T-helper 2 cell (primary cell): ENCODE data around the gene SUPT7L.

Experiments used
- DNase-seq, 5 experiments: peaks; one replicate each; pipeline versions ENCODE4 v3.0.0 to v3.0.0-alpha.2; 2012 to 2022
- total RNA-seq, 2 donors: gene quantifications; one replicate each; lab custom pipeline; 2026; lab: John Stamatoyannopoulos, UW

The SUPT7L gene, protein sequence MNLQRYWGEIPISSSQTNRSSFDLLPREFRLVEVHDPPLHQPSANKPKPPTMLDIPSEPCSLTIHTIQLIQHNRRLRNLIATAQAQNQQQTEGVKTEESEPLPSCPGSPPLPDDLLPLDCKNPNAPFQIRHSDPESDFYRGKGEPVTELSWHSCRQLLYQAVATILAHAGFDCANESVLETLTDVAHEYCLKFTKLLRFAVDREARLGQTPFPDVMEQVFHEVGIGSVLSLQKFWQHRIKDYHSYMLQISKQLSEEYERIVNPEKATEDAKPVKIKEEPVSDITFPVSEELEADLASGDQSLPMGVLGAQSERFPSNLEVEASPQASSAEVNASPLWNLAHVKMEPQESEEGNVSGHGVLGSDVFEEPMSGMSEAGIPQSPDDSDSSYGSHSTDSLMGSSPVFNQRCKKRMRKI
- total RNA-seq = 106 to 115 reads per million in 2 donors

DNA sequence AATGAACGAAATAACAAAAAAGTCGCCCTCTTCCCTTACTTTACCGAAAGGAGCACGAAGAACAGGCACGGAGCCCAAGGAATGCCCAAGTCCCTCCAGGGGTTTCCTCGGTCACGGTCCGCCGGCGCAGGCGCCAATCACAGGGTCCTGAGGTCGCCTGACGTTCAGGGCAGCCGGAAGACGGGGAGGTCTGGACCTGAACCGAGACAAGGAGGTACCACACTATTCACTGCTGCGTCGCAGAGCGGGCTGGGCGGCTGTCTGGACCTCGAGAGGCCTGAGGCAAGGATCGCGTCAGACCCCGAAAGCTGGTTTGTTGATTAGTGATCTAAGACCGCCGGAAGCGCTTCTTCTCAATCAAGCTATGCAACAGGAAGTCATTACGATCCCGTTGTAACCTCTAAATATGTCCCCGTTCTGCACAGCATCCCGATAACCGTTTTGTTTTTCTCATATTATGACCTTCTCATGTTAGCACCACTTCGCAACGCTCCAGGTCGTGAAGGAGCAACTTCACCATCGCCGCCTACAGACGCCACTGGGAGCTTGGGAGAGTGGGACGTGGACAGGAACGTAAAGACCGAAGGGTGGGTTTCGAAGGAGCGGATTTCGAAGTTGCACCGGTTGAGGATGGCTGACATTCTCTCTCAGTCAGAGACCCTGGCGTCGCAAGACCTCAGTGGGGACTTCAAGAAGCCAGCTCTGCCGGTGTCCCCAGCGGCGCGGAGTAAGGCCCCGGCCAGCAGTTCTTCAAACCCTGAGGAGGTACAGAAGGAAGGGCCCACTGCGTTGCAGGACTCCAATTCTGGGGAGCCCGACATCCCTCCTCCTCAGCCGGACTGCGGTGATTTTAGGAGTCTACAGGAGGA lies at the start of gene SUPT7L, which contains the start of gene SLC4A1AP:
TSS of gene SUPT7L (minus strand) at position 330 of the 869 bp plus-strand sequence. CDS start 1,422 bp downstream, outside the sequence.
TSS of gene SLC4A1AP (plus strand) at position 605 of the 869 bp plus-strand sequence. CDS start at position 631, 26 bp downstream.
- DNase-seq = peak; percentile 52 to 90 (median 63)

DNA sequence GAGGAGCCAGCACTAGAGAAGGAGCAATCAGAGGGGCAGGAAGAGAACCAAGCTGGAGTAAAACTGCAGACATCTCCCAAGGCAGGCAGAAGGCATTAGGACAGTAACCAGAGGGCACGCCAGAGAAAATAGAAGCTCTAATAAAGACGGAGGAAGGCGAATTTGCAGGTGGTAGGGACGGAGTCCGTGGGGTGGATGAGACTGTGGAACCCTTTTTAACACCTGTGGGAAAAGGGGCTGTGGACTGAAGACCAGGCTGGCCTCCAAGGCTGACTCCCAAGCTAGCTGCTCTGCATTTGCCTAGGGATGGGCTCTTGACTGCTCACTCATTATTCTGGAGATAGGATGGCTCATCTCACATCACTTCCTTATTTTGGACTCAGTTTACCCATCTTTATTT lies 49.8 kb upstream of the SUPT7L start:
- DNase-seq = no peak

DNA sequence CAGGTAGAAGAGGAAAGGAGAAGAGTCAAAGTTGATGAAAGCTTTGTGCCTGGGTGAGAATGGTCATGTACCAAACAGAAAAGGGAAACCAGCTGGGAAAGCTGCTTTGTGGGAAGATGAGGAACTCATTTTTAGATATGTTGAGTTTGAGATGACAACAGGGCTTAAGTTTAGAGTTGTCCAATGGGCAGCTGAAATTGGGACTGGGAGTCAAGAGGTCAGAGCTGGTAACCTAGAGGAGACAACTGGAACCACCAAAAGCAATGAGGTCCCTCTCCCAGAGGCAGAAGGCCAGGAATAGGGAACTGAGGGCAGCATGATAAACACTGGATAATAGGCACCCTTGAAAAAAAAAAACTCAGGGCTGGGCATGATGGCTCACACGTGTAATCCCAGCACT lies 49.1 kb upstream of the SUPT7L start:
- DNase-seq = no peak

DNA sequence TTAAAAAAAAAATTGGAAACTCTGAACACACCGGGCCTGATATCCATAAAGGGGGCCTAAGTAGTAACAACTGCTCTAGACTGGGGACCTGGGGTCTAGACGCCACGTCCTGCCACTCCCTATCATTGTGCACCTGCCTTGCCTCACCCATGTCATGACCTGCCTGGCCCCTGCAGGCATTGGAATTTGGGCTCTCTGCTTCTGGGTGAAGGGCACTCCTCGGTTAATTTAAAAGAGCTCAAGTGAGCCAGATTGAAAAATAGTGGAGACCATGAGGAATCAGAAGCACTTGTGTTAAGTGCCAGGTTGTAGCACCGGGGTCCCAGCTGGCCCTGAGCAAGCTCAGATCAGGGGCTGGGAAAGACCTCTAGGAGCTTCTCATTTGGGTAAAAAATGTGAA lies 48.4 kb upstream of the SUPT7L start:
- no peak for DNase-seq

DNA sequence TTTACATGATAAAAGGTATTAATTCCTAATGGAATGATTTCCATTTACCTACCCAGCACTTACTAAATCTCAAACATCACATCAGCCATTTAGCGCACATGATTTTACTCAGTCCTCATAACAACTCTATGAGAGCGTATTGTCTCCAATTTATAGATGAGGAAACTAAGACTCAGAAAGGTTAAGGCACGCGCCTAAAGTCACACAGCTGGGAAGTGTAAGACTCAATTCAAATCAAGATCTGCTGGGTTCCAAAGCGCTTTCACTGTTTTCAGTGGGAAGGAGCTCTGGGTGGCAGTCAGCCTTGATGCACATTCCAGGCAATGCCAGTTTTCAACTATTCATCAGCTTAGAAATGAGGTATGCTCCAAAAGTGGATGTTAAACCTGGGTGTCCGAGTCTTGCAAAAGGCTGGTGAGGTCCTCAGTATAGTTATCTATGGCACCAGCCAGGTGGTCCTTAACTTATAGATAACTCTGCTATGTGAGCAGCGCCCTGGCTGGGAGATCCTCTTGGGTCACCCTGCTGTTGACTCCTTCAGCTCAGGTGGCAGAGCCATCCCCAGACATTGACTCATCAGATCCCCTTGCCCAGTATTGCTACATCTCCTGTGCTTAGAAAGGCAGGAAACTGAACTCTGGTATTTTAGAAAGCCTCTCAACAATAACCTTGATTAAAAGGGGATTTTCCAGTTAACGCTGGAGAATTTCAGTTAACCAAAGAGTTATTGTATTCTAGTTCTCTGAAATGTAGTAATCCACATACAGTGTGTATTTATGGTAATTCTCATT lies 47.4 kb upstream of the SUPT7L start:
- DNase-seq = no peak

DNA sequence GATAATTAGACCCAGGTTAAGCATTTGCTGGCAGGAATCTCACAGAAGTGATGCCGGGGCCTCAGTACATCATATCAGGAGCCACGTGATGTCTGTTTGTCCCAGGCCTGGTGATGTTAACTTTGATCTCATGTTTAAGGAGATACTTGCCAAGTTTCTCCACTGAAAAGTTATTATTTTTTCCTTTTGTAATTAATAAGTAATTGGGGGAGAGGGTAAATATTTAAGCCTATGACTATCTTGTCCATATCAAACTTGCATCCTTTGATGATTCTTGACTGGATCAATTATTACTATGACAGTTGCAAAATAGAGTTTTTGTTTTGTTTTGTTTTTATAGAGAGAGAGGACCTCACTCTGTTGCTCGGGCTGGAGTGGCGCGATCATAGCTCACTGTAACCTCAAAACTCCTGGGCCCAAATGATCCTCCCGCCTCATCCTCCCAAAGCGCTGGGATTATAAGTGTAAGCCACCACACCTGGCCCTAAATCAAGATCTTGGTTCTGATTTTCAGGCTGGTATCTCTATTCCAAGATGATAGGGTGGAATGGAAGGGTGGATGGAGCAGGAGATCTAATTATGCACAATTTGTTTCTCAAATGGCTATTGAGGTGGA lies 46.7 kb upstream of the SUPT7L start:
- no peak for DNase-seq

DNA sequence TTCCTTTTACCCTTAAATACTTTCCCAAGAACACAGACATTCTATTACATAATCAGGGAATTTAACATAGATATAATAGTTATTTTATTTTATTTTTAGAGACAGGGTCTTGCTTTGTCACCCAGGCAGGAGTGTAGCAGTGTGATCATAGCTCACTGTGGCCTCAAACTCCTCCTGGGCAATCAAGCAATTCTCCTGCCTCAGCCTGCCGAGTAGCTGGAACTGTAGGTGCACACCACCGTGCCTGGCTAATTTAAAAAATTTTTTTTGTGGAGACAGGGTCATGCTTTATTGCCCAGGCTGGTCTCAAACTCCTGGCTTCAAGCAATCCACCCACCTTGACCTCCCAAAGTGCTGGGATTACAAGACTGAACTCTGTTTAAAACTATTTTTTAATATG lies 45.9 kb upstream of the SUPT7L start:
- DNase-seq = no peak

DNA sequence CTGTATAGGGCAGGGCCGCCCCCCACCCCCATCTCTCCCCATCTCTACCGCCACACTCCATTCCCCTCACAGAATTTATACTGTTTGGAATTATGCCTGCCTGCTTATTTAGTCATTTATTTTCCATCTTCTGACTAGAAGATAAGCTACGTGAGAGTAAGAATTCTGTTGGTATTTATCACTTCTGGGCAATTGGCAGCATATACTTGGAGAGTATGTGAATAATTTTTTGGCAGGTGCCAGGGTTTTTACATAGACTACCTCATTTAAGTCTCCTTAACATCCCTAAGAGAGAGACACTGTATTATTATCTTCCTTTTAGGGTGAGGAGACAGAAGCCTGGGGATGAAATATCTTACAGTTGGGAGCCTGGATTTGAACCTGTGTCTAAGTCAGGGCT lies 45.3 kb upstream of the SUPT7L start:
- no peak for DNase-seq

DNA sequence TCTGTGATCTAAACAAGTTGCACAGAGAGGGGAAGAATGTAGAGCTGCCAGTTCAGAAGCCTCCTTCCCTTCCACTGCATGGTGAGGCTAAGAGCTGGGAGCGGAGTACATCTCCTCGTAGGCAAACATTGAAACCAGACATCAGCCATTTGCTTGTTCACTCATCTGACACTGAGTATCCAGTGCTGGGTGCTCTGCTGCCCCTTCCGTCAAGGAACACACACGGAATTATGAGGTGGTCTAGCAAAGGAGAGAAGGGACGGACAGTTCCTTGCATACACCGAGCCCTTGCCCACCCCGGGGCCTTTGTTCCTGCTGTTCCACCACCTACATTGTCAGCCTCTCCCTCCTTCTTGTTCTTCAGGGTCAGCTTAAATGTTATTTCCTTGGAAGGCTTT lies 44.8 kb upstream of the SUPT7L start:
- no peak for DNase-seq

DNA sequence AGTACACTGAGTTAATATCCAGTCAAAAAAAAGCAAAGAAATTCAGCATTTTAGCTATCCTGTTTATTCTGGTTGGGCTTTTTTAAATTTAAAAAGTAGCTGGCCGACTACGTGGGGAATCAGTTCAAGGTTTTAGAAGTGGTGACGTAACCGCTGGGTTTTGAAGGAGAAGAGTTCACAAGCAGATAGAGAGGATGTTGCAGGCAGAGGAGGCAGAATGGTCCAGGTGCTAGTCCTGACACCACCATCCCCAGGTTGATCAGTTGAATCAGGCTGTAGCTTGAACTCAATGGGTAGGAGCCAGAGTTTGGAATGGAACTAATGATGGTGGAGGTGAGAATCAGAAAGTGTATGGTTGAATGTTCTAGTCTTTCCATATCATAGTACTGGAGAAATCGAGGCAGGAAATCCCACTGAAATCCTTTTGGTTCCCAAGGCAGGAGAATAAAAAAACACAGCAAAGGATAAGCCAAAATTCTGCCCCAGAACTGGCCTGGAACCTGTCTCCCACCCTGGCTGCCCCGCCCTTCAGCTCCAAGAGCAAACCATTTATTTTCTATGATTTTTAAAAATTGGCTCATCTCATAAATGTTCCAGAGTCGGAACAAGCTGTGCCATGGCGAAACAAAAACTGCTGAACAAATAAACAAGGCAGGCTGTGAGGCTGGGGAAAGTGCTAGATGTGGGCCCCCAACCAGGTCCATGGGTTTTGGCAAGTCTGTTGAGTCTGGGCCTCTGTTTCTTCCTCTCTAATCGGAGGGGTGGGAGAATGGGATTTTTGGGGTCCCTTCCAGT lies 44.2 kb upstream of the SUPT7L start:
- DNase-seq = no peak

DNA sequence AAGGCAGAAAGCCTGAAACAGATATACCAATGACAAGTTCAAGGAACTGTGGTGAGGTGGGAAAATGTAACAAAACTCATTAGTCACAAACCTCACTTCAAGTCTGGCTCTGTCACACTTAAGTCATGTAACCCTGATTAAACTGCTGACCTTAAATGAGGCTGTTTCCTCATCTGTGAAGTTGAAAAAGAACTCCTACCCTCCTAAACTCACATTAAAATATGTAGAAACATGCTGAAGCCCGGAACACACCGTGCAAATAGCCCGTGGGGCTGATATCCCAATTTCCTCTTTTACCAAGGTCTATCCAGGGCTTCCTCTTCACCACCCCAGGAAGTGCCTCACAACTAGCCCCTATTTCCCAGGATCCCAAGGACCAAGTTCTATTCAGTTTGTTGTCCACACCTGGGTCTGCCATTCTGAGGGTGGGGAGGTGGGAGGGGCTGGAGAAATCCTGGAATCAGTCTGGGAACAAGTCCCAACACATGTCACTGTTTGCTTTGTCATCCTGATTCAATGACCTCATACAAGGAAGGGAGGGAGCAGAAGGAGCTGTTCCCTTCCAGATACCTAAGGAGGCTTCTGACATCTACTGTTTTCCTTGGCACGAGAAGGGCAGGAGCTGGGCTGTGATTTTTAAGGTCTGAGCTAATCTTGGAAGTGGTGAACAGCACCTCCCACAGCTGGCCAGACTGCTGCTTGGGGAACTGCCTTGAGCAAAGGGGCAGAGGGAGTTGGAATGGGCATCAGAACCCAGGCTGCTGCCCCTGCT lies 42.6 kb upstream of the SUPT7L start:
- DNase-seq = no peak

DNA sequence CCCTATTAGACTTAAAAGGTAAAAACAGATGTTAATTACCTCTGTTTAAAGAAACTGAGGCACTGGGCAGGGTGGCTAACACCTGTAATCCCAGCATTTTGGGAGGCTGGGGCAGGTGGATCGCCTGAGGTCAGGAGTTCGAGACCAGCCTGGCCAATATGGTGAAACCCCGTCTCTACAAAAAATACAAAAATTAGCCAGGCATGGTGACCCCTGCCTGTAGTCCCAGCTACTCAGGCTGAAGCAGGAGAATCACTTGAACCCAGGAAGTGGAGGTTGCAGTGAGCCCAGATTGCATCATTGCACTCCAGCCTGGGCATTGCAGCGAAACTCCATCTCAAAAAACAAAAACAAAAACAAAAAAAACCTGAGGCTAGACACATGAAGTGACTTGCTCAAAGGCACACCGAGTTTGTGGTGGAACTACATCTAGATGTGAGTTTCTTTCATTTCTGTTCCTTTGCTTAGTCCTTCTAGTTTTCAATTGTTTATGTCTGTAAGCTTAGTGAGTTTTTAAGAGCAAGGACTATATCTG lies 41.0 kb upstream of the SUPT7L start:
- no peak for DNase-seq

DNA sequence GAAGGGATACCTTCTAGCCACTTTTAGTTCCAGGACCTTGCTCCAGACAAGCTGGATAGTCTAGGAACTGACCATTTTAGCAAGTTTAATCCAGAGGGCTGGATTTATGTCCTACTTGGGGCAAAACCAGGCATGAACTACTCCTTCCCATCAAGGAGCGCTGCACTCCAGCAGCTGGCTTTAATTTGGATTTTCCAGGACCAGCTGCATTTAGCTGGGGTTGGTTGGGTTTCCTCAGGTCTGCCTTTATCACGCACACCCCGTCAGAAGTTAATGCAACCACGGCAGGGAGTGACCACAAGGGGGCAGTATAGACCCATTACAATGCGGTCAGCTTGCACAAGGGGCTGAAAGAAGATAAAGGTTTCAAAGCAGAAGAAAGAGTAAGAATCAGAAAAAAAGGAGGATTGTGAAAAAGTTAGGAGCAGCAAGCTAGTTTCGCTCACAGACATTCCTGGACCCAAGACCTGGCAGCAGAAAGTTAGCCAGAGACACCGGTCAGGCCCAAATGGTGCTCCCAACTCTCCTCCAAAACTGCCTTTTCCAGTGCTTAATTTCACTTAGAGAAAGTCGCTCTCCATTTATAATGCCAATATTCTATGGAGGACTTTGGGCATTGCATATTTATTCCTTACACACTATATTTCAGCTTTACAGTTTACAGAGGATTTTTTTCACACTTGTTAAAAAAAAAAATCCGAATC lies 40.4 kb upstream of the SUPT7L start:
- peak; percentile 46 to 85 (median 67) for DNase-seq

DNA sequence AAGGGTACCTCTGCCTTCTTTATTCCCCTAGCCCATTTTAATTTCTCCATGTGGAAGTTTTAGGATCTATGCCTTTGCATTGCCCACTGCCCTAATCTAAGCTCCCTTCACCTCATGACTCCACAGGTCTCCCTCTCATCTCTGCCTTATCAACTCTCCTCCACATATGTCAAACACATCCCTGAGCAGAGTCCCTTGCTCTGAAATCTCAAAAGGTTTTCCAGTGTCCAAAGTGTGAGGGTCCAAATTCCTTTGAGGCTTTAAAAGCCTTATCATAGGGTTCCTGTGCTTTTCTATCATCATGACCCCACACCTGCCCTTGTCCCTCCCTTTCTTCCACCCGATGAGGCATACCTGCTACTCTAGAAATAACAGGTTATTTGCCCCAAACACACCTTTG lies 38.9 kb upstream of the SUPT7L start:
- no peak for DNase-seq

DNA sequence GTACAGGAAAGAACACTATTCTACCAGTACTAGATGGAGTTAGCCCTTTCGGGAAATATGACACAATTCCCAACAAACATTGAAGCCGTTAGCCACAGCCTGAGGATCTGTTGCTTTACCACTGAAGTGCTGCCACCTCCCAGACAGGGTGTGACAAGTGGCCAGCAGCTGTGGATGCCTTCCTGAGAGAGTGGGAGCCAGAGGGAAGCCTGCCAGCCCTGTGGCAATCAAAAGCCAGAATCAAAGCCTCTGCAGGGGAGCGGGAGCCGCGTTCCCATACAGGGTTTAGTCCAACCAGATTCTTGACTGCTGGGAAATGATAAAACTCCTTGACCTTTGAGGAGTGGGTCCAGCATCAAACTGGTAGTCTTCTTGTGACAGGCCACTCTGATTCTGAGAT lies 38.3 kb upstream of the SUPT7L start:
- DNase-seq = no peak

DNA sequence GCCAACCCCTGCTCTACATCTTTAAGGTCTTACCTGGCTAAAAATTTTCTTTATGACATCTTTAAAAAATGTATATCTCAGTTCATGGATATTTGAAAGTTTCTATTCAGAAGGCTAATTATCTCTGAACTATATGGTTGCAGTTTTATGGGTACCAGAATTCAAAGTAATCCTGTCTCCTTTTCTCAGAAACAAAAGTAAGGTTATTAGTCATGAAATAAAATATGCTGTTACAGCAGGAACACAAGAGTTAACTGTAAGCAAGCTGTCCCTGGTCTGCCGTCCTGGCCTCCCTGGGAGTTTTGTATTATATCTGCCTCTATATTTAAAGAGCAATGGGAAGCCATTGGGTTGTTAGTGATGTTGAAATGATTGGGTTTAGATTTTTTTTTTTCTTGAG lies 34.2 kb upstream of the SUPT7L start:
- no peak for DNase-seq

DNA sequence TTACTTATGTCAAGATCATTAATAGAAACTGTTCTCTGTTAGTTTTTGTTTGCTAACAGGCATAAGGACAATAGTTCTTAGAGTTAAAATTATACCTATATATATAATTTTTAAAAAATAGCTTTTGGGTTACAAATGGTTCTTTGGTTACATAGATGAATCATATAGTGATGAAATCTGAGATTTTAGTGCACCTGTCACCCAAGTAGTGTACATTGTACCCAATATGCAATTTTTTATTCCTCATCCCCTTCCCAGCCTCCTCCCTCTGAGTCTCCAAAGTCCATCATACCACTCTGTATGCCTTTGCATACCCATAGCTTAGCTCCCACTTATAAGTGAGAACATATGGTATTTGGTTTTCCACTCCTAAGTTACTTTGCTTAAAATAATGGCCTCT lies 26.6 kb upstream of the SUPT7L start:
- DNase-seq = no peak

DNA sequence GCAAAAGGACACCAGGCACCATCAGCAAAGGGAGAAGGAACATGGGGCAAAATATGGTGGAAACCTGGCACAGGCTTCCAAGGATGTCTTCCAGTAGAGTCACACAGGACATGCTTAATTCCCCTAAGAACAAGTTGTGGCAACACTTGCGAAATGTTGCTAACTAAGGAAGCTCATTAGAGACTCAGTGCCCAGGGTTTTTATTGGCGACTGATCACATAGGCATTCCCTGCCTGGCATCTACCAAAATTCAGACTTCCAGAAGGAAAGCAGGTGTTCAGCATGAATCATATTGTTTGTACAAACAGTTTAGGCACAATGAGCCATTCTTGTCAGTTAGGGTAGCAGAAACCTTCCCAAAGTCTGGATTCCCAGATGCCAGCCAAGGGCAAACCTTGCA lies 26.0 kb upstream of the SUPT7L start:
- no peak for DNase-seq

DNA sequence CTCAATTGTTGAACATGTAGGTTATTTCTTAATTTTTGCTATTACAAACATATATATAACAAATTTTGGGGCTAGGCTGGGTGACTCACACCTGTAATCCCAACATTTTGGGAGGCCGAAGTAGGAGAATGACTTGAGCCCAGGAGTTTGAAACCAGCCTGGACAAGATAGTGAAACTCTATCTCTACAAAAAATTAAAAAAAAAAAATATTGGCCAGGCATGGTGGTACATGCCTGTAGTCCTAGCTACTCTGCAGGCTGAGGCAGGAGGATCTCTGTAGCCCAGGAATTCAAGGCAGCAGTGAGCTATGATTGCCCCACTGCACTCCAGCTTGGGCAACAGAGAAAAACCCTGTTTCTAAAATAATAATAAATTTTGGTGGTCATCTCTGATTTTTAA lies 23.8 kb upstream of the SUPT7L start:
- no peak for DNase-seq

DNA sequence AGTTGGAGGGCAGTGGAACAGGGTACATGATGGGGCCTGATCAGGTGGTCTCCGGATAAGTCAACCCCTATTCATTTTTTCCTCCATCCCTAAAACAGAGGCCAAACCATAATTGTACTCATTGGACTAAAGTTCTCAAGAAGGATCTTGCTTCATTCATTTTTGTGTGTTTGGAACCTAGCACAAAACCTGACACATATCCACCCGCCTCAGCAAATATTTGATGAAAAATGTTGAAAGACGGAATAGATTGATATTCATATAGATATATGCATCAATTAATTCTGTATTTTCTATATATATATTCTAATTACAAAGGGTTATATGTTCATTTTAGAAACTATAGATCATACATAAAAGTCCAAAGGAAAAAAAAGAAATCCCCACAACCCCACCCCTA lies 22.2 kb upstream of the SUPT7L start:
- DNase-seq = no peak
